ENCODE results near the gene CEMIP. TPM values are rescaled to one million over a fixed set of nuclear protein-coding genes. Genes with fewer than 3 reads are reported as not detected.

CEMIP gene
- total RNA-seq, 1 experiment from 2014 or later = 0.07 TPM

DNA sequence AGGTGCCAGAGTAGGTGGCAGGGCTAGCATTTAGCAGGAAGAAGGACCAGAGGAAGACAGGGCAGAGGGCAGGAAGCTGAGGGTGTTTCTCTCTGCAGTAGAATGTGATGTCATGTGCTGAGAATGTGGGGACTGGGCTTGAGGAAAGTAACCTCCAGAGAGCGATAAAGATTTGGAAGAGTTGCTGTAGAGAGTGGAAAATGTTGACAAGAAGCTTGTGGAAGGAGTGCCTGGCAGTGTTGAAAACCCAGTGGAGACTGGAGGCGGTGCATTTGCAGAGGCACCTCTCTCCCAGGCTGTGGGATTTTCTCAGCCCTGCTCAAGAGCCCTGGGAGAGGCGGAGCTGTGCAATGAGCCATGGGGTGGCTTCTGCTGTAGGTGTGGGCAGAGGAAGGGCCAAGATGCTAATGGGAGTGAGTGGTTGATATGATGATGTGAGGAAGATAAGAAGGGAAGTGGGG is 155.6 kb downstream of the CEMIP start:
- Histone ChIP-seq H3K4me1 (0 out of 2 replicates have a peak, but pooled peaks cover 3% of the 10 kb centered on the region), H3K4me3 (ENCODE audit: low read depth, low read length) (no peak overlapping the region), H3K9me3 (no peaks in the 10 kb centered on the region), H3K27me3 (replicated peaks; ENCODE audit: control insufficient read depth, insufficient read depth, low read length) (no peaks in the 10 kb centered on the region), H3K36me3 (ENCODE audit: control insufficient read depth, insufficient read depth, low read length) (no peaks in the 10 kb centered on the region)
- TF ChIP-seq, protein P1, sequence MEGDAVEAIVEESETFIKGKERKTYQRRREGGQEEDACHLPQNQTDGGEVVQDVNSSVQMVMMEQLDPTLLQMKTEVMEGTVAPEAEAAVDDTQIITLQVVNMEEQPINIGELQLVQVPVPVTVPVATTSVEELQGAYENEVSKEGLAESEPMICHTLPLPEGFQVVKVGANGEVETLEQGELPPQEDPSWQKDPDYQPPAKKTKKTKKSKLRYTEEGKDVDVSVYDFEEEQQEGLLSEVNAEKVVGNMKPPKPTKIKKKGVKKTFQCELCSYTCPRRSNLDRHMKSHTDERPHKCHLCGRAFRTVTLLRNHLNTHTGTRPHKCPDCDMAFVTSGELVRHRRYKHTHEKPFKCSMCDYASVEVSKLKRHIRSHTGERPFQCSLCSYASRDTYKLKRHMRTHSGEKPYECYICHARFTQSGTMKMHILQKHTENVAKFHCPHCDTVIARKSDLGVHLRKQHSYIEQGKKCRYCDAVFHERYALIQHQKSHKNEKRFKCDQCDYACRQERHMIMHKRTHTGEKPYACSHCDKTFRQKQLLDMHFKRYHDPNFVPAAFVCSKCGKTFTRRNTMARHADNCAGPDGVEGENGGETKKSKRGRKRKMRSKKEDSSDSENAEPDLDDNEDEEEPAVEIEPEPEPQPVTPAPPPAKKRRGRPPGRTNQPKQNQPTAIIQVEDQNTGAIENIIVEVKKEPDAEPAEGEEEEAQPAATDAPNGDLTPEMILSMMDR (IDR thresholded peaks at IDR 0.05; ENCODE audit: insufficient read depth in 1 of 2, low read depth in 1 of 2, low read length in 1 of 2, severe bottlenecking in 1 of 2, unreplicated experiment in 1 of 2) = no peak
- Mint-ChIP-seq H3K36me3 (ENCODE audit: insufficient read depth, unreplicated experiment) (no peaks in the 10 kb centered on the region), H3K4me3 (ENCODE audit: unreplicated experiment) (no peak overlapping the region), H3K27ac (ENCODE audit: unreplicated experiment) (no peak overlapping the region), H3K27me3 (ENCODE audit: insufficient read depth, unreplicated experiment) (no peaks in the 10 kb centered on the region), H3K9me3 (ENCODE audit: unreplicated experiment) (no peaks in the 10 kb centered on the region), H3K4me1 (ENCODE audit: low read depth, unreplicated experiment) (peaks cover 5% of the 10 kb centered on the region)
- no TSS peak for BruUV-seq (replicated peaks)
- intact Hi-C loops (cut with micrococcal nuclease; ENCODE audit: unreplicated experiment) = no loop called here
- DNase-seq = no peak
- ChIA-PET CTCF (no interaction called here), POLR2A (interaction anchor here (0.6 kb wide), 1 partner anchor 32 kb away, joined by 4 read pairs; no protein-coding TSS in a partner anchor)

DNA sequence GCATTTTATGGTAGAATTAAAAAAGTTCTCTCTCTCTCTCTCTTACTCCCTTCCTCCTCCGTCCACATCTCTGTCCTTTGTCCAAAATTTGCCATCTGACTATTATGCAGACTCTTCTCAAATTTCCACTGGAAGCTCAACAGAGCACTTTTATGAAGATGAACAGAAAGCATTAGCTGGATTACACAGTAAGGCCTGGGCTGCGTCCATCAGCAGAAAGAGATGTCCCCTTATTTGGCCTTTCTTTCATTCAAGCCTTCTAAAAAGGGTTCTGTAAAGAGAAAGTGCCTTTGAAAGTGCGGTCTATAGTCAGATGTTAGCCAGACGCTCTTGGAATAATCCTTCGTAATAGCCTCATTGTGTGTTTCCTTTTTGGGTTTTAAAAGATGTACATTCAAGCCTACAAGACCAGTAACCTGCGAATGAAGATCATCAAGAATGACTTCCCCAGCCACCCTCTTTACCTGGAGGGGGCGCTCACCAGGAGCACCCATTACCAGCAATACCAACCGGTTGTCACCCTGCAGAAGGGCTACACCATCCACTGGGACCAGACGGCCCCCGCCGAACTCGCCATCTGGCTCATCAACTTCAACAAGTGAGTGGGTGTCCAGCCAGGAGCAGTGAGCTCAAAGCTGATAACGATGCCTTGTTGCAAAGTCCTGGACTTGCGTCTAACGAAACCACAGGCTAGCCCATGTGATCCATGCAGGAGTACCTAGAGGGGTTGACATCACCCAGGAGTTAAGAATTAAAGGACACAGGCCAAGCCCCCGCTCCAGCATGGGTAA is 157.3 kb downstream of the CEMIP start:
- H3K36me3 ChIP-seq (ENCODE audit: control insufficient read depth, insufficient read depth, low read length) = no peaks in the 10 kb centered on the region
- no TSS peak for BruUV-seq (replicated peaks)

DNA sequence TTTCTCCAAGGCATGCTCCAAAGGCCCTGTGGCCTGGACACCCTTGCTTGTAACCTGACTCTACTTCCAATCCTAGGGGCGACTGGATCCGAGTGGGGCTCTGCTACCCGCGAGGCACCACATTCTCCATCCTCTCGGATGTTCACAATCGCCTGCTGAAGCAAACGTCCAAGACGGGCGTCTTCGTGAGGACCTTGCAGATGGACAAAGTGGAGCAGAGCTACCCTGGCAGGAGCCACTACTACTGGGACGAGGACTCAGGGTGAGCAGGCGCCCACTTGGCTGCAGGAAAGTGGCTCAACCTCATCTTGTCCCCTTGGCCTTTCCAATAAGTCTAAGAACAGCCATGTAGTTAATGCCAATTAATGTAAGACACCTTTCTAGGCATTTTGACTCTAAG is 158.5 kb downstream of the CEMIP start:
- Mint-ChIP-seq H3K9me3 (ENCODE audit: unreplicated experiment) (no peaks in the 10 kb centered on the region), H3K4me3 (ENCODE audit: unreplicated experiment) (no peak overlapping the region), H3K27me3 (ENCODE audit: insufficient read depth, unreplicated experiment) (no peaks in the 10 kb centered on the region), H3K4me1 (ENCODE audit: low read depth, unreplicated experiment) (peaks cover 5% of the 10 kb centered on the region), H3K27ac (ENCODE audit: unreplicated experiment) (no peak overlapping the region), H3K36me3 (ENCODE audit: insufficient read depth, unreplicated experiment) (no peaks in the 10 kb centered on the region)
- TF ChIP-seq, protein P1 (IDR thresholded peaks at IDR 0.05; ENCODE audit: insufficient read depth in 1 of 2, low read depth in 1 of 2, low read length in 1 of 2, severe bottlenecking in 1 of 2, unreplicated experiment in 1 of 2) = no peak
- no peak overlapping the region for H3K4me3 ChIP-seq (ENCODE audit: low read depth, low read length)
- H3K36me3 ChIP-seq (ENCODE audit: control insufficient read depth, insufficient read depth, low read length) = no peaks in the 10 kb centered on the region
- no peaks in the 10 kb centered on the region for H3K9me3 ChIP-seq
- ChIA-PET POLR2A (no interaction called here), CTCF (no interaction called here)
- intact Hi-C loops (cut with micrococcal nuclease; ENCODE audit: unreplicated experiment) = no loop called here
- no TSS peak for BruUV-seq (replicated peaks)
- DNase-seq = no peak
- H3K4me1 ChIP-seq = 0 out of 2 replicates have a peak, but pooled peaks cover 3% of the 10 kb centered on the region
- no peaks in the 10 kb centered on the region for H3K27me3 ChIP-seq (replicated peaks; ENCODE audit: control insufficient read depth, insufficient read depth, low read length)

More for the DNA sequence above, 157.3 kb downstream of the CEMIP start:
- no peaks in the 10 kb centered on the region for H3K27me3 Mint-ChIP-seq (ENCODE audit: insufficient read depth, unreplicated experiment)
- H3K9me3 Mint-ChIP-seq (ENCODE audit: unreplicated experiment) = no peaks in the 10 kb centered on the region
- H3K4me3 ChIP-seq (ENCODE audit: low read depth, low read length) = no peak overlapping the region
- TF ChIP-seq, protein P1 (IDR thresholded peaks at IDR 0.05; ENCODE audit: insufficient read depth in 1 of 2, low read depth in 1 of 2, low read length in 1 of 2, severe bottlenecking in 1 of 2, unreplicated experiment in 1 of 2) = no peak
- intact Hi-C loops (cut with micrococcal nuclease; ENCODE audit: unreplicated experiment) = no loop called here
- peaks cover 5% of the 10 kb centered on the region for H3K4me1 Mint-ChIP-seq (ENCODE audit: low read depth, unreplicated experiment)
- H3K4me1 ChIP-seq = 0 out of 2 replicates have a peak, but pooled peaks cover 3% of the 10 kb centered on the region
- H3K36me3 Mint-ChIP-seq (ENCODE audit: insufficient read depth, unreplicated experiment) = no peaks in the 10 kb centered on the region
- no peaks in the 10 kb centered on the region for H3K27me3 ChIP-seq (replicated peaks; ENCODE audit: control insufficient read depth, insufficient read depth, low read length)
- ChIA-PET POLR2A (no interaction called here), CTCF (no interaction called here)
- H3K27ac Mint-ChIP-seq (ENCODE audit: unreplicated experiment) = no peak overlapping the region
- no peak overlapping the region for H3K4me3 Mint-ChIP-seq (ENCODE audit: unreplicated experiment)
- no peaks in the 10 kb centered on the region for H3K9me3 ChIP-seq
- no peak for DNase-seq
